ENCODE results near the gene MAP2K3.

GRCh38 chr17:21357281-21357680, 72.8 kb downstream of the MAP2K3 start:
- TF ChIP-seq CTCF (IDR thresholded peaks at IDR 0.05) = no peak
- TF ChIP-seq POLR2A (IDR thresholded peaks at IDR 0.05; ENCODE audit: low read depth) = no peak

Data from esophagus muscularis mucosa (tissue), 3 donors.